Measurements from ENCODE around the gene BICDL2.

BICDL2 gene

DNA sequence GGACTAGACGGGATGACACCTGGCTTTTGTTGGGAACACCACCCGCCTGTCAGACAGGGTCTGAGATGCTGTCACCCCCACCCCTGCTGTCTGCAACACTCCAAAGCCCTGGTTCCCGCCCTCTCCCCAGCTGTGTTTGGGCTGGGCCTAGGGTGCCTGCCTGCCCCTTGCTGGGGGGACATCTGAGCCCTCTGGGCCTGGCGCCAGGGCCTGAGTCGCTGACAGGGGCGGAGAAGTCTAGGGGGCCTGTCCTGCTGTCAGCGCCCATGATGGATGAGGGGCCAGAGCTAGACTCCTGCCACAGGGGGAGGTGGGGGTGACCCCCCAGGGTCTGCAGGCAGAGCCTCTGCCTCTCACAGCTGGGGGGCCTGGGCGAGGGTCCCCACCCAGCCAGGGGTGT, 48.9 kb downstream of the BICDL2 start:
- in situ Hi-C loops (cut with MboI; ENCODE audit: low sequenced_read_pairs) = no loop called here

- in situ Hi-C loops (cut with MboI; ENCODE audit: low sequenced_read_pairs) = no loop called here
Measured at GRCh38 chr16:2987286-2987685, 49.5 kb downstream of the BICDL2 start.

DNA sequence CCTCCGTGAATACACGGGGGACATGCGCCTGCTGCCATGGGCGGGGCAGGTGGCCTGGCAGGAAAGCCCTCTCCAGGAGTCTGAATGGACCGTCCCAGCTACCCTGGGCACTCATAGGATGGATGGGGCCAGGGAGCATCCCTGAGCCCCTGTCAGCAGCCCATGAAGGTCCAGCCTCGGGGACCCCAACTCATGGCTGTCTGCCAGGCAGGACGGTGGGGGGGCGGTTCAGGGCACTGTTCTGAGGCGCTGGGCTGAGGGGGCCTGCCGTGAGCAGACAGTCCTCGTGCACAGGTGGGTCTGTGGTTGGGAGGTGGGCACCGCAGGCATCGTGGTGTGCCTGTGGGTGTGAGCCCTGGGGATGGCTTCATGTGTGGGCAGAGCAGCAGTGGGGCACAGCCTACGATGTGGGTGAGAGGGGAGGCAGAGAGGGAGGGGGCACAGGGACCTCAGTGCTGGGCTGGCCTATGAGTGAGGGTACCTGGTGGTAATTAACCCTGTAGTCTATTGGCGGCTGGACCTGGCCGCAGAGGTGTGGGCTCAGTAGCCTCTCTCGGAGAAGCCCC, 50.0 kb downstream of the BICDL2 start:
- in situ Hi-C loops (cut with MboI; ENCODE audit: low sequenced_read_pairs) = no loop called here

DNA sequence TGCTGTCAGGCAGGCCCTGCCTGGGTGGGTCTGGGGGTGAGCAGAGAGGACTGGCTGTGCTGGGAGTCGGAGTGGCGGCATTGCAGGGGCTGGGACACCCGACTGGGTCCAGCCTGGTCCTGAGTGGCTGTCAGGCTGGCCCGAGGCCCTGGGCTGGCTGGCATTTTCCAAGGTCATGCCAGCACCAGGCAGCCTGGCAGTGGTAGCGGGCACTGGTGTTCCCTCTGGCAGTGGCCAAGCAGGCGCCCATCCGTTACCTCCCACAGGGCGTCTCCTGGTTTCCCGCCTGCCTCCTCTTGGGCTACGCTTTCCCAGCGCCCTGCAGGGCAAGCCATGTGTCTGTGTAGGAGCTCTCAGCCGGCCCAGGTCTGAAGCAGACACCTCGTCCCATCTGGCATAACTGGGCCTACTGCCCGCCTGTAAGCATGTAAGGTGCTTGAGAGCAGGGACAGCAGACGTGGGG, 50.8 kb downstream of the BICDL2 start:
- in situ Hi-C loops (cut with MboI; ENCODE audit: low sequenced_read_pairs) = no loop called here

DNA sequence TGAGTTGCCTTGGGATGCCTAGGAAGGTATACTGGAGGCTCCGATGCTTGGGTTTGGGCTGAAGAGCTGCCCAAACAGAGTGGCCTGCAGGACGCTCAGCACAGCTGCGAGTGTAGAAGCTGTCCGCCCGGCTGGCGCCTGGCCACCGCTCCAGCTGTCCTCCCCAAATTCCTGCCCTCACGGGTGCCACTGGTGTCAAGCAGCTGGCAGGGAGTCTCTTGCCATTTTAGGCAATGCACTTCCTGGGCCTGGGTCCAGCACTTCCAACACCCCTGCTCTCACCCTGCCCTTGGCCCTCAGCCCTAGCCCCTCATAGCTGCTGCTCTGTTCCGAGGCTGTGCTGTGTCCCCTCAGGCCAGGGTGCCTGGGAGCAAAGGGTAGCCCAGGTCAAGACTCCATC, 51.3 kb downstream of the BICDL2 start:
- in situ Hi-C loops (cut with MboI; ENCODE audit: low sequenced_read_pairs) = no loop called here

DNA sequence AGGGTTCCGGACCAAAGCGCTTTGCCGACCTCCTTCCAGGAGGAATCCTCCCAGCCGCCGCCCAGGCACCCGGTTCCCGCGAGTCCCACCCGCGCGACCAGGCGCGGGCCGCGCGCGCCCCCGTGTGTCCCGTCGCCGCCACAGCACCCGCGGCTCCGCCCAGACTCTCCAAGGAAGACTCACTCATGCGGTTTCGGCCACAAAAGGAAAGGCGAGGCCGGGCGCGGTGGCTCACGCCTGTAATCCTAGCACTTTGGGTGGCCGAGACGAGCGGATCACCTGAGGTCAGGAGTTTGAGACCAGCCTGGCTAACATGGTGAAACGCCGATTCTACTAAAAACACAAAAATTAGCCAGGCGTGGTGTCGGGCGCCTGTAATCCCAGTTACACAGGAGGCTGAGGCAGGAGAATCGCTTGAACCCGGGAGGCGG, 53.0 kb downstream of the BICDL2 start:
- in situ Hi-C loops (cut with MboI; ENCODE audit: low sequenced_read_pairs) = no loop called here

- in situ Hi-C loops (cut with MboI; ENCODE audit: low sequenced_read_pairs) = no loop called here
Measured at GRCh38 chr16:2982402-2982801, 54.3 kb downstream of the BICDL2 start.

DNA sequence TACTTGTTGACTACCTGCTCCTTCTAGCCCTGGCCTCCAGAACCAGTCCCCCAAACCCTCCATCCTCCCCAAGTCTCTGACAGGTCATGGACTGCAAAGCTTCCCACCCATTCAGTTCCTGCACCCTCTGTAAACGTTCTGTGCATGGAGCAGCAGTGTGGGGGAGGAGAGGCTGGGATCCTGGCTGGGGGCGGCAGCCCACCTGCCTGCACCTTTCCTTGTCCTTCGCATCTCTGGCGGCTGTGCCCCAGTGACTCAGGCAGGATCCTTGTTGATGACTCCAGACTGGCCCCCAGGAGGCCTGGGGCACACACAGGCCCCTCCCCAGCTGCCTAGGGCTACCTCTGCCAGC, 54.9 kb downstream of the BICDL2 start:
- in situ Hi-C loops (cut with MboI; ENCODE audit: low sequenced_read_pairs) = no loop called here

- in situ Hi-C loops (cut with MboI; ENCODE audit: low sequenced_read_pairs) = no loop called here
Measured at GRCh38 chr16:2981177-2981898, 55.4 kb downstream of the BICDL2 start.

- in situ Hi-C loops (cut with MboI; ENCODE audit: low sequenced_read_pairs) = no loop called here
Measured at GRCh38 chr16:2980227-2981176, 56.2 kb downstream of the BICDL2 start, which contains the start of gene PKMYT1. Gene PKMYT1 (minus strand): TSS chr16:2980446. CDS start chr16:2979657, 789 bp downstream.

DNA sequence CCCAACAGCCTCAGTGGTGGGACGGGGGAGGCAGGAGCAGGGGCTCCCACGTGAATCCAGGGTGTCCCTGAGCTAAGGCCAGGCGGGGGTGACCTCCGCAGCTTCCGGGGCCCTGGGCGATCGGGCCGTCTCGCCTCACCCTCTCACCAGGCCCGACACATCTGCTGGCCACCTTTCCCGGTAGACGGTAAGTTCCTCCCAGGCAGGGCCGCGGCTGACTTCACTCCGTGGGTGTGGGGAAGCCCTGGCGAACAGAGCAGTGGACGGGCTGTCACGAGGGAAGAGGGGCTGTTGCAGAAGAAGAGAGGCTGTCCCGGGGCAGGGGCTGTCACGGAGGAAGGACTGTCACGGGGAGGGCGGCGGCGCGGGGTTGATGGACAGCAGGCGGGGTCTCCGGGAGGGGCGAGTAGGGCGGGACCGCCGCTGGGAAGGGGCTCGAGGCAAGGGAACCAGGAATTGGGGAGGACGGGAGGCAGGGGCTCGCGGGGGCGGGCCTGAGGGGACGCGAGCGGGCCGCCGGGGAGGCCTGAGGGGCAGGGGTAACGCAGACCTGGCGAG, 57.0 kb downstream of the BICDL2 start:
- in situ Hi-C loops (cut with MboI; ENCODE audit: low sequenced_read_pairs) = no loop called here

Measured in hTERT RPE-1 (cell line).